ENCODE measurements around the gene THSD4.

- TF ChIP-seq CTCF (IDR thresholded peaks at IDR 0.05; ENCODE audit: insufficient read depth, low read length) (no peak), POLR2AphosphoS5 (IDR thresholded peaks at IDR 0.05; ENCODE audit: low read depth) (no peak), REST (IDR thresholded peaks at IDR 0.05; ENCODE audit: insufficient replicate concordance, low read depth) (no peak), GABPA (IDR thresholded peaks at IDR 0.05; ENCODE audit: low read depth) (no peak), SPI1 (IDR thresholded peaks at IDR 0.05; ENCODE audit: borderline replicate concordance, low read depth) (no peak)
Measured at GRCh38 chr15:71091601-71092000, 23.7 kb upstream of the THSD4 start.

All from HL-60 (cell line).